HG03045 (cell line): ENCODE results near the gene HADHB.
"Not testable (repeated sequence)": the region's sequence is repeated elsewhere in the genome, so short reads cannot be mapped to it uniquely, and the experiment has no call there.

Source experiments
- ATAC-seq: cut with Tn5 transposase; IDR thresholded peaks from one replicate; pipeline ENCODE4 v1.9.1; 2021; ENCODE audit warnings: mild to moderate bottlenecking, moderate library complexity; ENCODE audit not compliant: unreplicated experiment

HADHB gene

DNA sequence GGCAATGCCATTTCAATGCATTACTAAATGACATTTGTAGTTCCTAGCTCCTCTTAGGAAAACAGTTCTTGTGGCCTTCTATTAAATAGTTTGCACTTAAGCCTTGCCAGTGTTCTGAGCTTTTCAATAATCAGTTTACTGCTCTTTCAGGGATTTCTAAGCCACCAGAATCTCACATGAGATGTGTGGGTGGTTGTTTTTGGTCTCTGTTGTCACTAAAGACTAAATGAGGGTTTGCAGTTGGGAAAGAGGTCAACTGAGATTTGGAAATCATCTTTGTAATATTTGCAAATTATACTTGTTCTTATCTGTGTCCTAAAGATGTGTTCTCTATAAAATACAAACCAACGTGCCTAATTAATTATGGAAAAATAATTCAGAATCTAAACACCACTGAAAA, 45.3 kb downstream of the HADHB start:
- no peak for ATAC-seq

DNA sequence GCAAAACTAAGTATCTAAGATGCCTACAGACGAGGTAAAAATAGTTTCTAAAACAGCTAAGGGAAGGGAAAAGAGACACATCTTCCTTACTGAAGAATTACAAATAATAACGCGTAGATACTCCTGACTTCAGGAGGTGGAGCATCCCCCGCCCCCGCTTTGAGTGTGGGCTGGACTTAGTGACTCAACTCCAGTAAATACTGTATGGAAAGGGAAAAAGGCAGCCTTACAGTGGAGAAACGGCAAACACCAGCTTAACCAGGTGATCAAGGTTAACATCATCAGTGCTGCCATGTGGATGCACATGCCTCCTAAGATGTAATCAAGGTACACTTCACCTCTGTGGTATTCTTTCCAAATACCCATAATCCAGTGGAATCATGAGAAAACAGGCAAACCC, 47.9 kb downstream of the HADHB start:
- no peak for ATAC-seq

DNA sequence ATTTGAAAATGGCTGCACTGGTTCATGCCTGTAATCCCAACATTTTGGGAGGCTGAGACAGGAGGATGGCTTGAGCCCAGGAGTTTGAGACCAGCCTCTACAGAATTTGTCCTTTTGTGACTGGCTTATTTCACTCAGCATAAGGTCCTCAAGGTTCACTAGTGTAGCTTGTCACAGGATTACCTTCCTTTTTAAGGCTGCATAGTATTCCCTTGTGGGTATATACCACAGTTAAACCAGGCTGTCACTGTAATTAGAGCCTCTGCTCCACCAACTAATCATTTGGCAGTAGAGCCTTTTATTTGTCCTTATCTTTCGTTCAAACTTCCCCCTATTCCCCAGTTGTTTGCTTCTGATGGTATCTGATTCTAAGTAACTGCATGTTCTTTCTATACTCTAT, 50.8 kb downstream of the HADHB start:
- ATAC-seq: no peak

DNA sequence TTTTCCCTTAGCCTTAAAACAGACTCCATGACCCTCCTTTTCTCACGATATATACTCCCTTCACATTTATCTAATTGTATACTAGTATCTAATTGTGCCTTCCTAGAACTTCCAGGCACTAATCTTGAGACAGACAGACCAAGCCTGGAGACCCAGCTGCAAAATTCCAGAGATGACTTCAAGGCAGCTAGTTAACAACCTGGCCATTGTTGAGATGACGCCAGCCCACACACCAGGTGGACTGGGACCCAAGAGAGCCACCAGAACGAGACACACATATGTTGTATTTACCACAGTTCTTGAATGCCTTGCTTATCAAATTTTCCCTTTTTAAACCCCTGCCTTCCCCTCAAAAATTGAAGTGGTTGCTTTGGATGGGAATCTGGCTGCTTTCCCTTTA, 52.3 kb downstream of the HADHB start:
- no peak for ATAC-seq

DNA sequence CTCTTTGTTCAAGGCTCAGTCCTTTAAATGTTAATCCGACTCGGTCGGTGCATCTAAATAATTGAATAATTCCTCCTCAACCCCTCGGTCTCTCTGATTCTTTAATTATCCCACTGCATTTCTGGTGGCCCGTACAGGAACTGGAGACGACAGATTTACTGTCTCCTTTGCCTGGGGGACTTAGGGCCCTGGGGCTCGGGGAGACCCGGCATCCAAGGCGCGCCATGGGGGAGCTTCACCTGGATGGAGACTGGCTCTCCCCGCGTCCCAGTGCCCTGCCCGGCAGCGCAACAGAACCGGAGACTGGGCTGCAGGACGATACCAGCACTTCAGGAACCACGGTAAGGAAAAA, 53.5 kb downstream of the HADHB start:
- no peak for ATAC-seq

DNA sequence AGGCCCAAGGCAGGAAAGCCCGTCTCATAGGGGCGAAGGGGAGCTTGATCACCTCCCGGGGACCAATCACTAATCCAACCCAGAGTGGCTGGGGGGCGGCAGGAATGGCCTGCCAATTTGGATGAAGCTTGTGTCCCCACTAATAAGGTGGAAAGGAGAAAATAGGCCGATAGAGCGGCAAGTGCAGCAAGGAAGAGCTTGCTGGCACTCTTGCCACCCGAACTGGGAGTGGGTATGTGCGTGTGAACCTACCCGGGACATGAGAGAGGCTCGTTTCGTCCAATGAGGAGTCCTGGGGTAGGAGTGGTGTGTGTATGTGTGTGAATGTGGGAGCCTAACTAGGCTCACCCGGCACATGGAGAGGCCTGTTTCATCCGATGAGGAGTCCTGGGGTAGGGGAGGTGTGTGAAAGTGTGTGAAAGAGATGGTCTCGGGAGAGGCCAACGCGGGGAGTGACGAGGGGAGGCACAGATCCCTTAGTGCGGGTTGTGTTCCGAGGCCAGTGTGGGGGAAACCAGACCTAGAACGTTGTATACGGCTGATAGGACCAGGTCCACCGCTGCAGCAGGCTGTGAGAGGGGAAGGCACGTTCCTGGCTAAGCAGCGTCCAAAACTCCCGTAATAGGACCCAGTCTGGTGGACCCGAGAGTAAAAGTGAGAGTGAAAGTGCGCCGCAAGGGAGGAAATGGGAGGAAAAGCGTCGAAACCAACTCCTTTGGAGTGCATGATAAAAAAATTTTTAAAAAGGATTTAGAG, 54.1 kb downstream of the HADHB start:
- no peak for ATAC-seq

DNA sequence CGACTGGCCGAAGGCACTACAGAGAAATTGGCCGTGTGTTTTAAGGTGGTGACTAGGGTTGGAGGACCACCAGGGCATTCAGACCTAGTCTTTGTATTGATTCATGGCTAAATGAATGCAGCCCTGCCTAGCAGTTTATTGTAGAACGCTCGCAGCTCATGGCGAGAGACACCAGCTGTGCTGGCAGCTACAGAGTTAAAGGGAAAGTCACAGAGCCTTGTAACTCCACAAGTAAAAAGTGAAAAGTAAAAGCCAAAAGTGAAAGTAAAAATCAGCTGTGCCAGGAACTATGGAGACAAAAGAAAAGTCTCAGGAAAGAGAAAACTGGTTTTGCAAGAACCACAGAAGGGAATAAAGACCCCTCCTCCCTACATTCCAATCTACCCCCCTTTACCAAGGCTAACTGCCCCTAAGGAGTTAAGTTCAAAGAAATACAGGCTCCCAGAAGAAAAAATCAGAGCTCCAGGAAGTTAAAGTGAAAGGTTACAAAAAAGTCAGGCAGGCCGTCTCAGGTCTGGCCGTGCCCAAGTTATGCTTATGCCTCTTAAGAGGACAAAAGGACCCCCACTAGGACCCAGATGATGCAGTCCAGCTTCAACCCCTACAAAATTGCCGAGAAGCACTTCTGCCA, 54.8 kb downstream of the HADHB start:
- no peak for ATAC-seq

DNA sequence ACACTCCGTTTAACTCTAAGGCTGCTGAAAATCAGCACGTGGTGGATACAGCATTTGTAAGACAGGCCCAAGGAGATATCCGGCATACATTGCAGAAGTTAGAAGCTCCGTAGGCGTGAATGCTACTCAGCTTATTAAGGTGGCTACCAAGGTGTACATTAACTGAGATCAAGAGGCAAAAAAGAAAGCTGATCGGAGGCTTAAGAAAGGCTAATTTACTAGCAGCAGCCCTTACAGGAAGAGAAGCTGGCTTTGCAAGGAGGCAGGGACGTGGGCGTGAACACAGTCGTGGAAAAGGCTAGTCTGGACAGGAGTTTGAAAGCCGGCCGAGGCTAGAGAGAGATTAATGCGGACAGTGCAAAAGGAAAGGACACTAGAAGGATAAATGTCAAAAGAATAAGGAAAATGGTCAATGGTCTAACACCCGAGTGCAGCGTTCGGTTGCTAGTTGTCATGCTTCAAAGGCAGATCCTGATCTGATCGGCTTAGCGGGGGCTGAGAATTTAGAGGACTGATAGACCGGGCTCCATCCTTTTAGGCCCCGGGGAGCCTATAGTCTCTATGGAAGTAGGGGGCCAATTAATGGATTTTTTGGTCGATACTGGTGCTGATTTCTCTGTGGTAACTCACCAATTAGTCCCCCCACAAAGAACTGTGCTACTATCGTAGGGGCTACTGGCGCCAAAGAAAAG, 55.6 kb downstream of the HADHB start:
- no peak for ATAC-seq

DNA sequence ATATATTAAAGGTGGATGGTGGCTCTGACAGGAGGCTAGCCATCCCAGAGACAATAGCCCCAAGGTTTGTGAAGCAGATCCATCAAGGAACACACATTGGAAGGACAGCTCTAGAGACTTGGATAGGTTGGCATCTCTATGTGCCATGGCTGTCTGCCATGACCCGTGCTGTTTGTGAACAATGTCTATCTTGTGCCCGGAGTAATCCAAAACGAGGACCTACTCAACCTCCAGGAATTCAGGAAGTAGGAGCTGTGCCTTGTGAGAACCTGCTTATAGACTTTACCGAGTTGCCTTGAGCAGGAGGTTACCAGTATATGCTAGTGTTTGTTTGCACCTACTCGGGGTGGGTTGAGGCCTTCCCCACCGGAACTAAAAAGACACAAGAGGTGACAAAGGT, 58.1 kb downstream of the HADHB start:
- no peak for ATAC-seq

DNA sequence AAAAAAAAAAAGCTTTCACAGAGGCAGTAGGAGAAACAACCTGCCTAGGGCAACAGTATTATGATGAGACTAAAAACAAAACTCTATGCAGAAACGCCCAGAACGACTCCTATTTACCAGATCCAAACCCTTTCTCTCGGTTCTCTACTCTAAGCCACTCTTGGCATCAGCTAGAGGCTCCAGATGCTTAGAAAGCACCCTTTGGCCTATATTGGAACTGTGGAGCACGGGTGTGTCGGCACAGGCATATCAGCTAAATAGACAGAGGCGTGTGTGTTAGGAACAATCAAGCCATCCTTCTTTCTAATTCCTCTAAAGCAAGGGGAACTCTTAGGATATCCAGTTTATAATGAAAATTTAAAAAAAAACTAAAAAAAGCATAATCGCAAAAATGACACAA, 60.4 kb downstream of the HADHB start:
- not testable (repeated sequence) for ATAC-seq

DNA sequence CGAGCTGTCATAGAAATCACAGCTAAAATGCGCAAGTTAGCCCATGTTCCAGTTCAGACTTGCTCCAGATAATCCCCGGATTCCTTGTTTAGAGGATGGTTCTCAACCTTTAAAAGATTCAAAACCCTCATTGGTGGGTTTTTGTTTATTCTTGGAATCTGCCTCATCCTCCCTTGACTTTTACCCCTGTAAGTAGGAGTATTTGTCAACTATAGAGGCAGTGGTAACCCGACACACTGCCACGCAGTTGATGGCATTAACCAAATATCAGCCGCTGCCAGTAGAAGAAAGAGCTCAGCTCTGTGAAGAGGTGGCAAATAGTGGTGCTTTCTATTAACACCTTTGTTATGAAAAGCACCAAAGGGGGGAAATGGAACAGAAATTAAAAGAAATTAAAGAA, 60.8 kb downstream of the HADHB start:
- ATAC-seq: no peak

DNA sequence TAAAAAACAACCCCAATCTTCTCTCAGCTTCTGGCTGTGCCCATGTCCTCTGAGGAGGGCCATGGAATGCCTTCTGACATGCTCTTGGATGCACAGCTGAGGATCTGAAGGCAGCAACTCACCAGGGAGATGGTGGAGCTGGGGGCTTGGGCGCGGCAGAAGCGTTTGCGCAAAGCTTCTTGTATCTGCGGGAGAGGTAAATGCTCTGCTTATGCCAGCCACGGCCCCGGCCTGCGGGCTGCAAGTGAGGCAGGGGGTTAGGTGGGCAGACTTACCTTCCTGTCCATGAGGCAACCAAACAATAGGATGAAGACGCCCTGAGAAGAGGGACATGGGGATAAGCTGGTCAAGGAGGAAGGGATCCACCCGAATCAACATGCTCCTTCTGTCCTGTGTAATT, 65.2 kb downstream of the HADHB start:
- no peak for ATAC-seq

DNA sequence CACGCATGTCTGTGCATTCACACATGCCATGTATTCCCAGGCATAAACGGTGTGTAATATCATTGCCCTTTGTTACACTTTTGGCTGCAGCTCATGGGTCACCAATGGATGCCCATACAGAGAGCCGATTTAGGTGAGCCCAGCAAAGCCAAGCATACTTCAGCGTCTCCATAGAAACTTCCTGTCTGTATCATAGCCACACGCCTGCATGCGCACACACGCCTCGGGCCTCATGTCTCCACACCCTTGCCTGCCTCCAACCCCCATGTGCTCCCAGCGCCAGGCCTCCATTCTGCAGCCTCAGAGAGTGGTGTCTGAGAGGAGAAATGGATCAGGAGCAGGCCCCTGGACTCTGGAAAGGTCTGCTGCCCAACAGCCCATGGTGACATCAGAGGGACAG, 67.7 kb downstream of the HADHB start:
- ATAC-seq: no peak

DNA sequence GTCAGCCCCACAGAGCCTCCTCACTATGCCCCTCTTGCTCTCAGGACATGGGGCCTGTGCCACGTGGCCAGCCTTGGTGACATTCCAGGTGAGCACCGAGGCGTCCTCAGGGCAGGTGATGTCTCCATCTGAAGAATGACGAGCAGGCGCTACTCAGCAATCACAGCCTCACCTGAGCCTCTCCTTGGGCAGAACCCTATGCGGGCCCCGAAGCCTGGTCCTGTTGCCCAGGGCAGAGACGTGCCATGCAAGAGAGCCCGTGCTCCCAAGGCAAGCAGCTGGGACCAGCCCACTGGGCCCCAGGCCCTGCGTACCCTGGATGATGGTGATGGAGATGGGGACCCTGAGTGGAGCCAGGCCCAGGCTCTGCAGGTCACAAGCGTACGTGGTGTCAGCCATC, 68.7 kb downstream of the HADHB start:
- ATAC-seq: no peak

DNA sequence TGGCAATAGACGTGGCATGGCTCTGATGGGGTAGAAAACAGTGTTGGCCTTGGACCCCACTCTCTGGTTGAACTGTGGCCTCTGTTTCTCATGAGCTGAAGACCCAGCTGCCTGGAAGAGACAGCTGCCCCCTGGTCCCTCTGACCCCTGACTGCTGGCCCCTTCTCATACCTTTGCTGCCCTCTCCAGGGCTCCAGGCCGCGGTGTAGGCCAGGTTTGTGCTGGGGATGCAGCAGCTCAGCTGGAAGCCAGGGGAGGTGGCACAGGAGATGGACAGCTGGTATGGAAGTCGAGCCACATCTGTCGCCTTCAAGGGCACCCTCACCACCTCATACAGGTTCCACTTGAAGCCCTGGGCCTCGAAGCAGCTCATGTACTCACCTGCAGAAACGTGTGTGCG, 69.5 kb downstream of the HADHB start:
- ATAC-seq: no peak

DNA sequence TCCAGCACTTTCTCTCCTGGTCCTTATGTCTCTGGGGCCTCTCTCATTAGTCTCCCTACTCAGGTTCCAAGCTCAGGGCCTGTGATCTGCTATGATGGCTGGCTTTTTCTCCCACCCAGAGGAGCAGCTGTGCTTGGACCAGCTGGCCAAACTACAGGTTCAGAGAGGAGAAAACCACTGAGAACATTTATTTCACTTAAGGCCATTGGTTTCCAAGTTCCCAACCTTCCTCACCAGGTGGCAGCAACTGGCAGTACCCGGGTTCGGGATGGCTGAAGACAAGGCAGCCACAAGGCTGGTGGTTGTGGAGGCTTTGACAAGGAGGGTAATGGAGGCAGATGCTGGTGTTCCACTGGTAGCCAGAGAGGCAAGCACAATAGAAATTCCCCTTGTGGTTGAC, 71.3 kb downstream of the HADHB start:
- ATAC-seq: no peak

DNA sequence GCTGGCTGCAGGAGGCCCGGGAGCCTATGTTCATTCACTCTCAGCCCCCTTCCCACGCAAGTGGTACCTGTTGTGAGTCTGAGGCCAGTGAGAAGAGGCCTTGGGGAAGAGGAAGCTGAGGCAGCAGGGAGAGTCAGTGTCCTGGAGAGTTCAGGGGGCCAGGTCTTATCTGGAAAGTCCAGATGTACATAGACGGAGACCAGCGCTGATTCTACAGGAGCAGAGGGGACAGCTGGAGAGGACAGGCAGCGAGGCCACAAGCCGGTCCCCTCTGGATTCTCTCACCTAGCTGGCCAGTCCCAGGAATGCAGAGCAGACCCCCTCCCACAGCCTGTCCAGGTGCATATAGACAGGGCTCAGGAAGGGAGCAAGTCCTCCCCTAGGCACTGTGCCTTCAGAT, 72.1 kb downstream of the HADHB start:
- no peak for ATAC-seq

DNA sequence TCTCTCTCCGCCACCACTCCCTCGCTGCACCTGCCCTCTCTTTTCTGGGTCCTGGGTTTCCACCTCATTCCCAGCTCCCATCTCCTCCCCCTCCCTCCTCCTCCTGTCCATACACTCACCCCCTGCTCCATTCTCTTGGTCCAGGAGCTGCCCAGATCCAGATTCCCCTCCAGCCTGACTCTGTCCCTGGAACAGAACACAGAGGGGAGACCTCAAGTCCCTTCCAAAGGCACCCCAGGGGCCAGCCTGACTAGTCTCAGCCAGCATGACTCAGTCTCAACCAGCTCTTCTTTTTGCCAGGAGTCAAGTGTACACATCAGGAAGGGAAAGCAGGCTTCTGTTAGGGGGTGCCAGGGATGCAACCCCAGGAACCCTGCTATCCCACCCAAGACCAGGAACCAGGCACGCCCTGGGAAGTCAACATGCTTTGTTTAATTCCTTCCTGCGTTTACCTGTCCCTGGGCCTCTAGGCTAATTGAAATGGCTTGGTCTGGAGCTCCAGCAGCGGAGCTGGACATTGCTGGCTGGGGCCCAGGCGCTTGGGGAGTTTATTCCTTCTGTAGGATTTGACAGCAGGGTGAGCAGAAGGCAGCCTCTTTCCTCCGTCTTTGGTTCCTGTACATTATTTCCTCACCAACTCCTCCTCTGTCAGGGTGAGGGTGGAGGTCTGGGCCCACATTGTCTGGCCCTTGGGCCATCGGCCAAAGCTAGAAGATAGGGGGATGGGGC, 72.8 kb downstream of the HADHB start:
- ATAC-seq: no peak

DNA sequence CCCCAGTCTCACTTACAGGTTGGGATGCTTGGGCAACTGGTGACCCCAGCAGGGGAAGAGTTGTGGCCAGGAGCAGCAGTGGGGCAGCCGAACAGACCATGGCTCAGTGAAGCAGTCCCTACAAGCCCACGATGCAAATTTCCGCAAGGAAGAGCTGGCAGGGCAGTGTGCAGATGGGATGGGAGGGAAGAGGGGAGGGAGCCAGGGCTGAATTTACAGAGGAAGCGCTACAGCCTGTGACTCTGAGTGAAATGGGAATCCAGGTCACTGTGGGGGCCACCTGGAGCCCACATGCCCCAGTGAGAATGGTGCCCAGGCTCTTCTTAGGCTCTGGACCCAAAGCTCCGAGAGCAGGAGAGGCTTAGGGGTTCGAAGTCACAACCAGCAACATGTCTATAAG, 74.2 kb downstream of the HADHB start:
- ATAC-seq: no peak

DNA sequence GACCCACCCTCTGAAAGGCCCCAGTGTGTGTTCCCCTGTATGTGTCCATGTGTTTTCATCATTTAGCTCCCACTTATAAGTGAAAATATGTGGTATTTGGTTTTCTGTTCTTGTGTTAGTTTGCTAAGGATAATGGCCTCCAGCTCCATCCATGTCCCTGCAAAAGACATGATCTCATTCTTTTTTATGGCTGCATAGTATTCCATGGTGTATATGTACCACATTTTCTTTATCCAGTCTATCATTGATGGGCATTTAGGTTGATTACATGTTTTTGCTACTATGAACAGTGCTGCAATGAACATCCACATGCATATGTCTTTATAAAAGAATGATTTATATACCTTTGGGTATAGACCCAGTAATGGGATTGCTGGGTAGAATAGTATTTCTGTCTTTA, 79.7 kb downstream of the HADHB start:
- not testable (repeated sequence) for ATAC-seq

DNA sequence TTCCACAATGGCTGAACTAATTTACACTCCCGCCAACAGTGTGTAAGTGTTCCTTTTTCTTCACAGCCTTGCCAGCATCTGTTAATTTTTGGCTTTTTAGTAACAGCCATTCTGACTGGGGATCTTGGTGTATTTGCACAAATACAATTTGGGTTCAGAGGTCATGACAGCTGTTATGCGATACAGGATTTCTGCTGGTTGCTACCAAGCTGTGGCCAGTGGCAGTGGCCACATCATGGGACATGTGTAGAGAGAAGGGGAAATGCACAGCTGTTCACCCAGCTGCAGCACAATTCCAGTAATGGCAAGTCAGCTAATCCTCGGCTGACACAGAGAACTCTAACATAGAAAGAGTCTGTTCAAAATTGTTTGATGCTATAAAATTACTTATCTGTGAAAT, 80.2 kb downstream of the HADHB start:
- no peak for ATAC-seq

DNA sequence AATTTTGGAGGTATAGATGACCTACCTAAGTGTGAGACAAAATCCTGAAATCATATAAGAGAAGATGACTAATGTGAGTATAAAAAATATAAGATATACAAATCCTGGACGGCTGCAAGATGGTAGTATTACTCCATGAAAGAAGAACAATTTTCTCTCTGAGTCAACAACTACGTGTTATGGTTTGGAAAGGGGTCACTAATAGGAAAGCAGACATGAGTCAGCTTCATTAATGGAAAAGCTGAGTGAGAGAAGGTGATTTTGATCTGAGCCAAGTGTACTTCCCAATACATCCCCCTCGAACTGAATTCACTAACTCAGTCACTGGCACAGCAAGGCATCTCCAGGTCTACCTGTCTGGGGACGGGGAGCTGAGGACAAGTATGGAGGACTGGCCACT, 81.1 kb downstream of the HADHB start:
- ATAC-seq: no peak
